SK-N-MC (cell line): ENCODE data around the gene STIL.

ENCODE experiments used
- EZH2 ChIP-seq: fragments of 200-600 bp; sonication (generic); IDR thresholded peaks from one replicate; pipeline ENCODE4 v1.6.1; 2017; ENCODE audit warnings: antibody characterized with exemption
- FOXP2 ChIP-seq: optimal IDR thresholded peaks from 2 replicates; pipeline ENCODE3; 2011; ENCODE audit warnings: mild to moderate bottlenecking, moderate library complexity; ENCODE audit not compliant: insufficient read depth; ENCODE audit errors: extremely low read length, control extremely low read depth
- POLR2AphosphoS5 ChIP-seq: IDR thresholded peaks from 2 replicates; pipeline ENCODE4 v1.6.1; 2012; ENCODE audit warnings: mild to moderate bottlenecking, low read depth, low read length, borderline replicate concordance

- no peak for TF ChIP-seq EZH2
- peak; percentile 86 for TF ChIP-seq POLR2AphosphoS5
- no peak for TF ChIP-seq FOXP2
These were observed 19.6 kb upstream of the STIL start, which contains the start of gene CMPK1 for GRCh38 chr1:47333578-47333921.
